Right atrium auricular region (tissue), 2 donors: ENCODE measurements around the gene PPEF2. TPM values are rescaled to one million over a fixed set of nuclear protein-coding genes. Genes with fewer than 3 reads are reported as not detected.

ENCODE experiments used
- DNase-seq: peaks from one replicate; pipeline ENCODE4 v3.0.0-alpha.2; 2019; ENCODE audit warnings: low spot score
- H3K27ac ChIP-seq, 2 donors: fragments of 200-600 bp; sonication (generic); 1 replicate in 1 of 2; 2 replicates in 1 of 2; pipeline ENCODE4 v1.5.1; 2016 to 2019
- H3K27me3 ChIP-seq, 2 donors: fragments of 200-600 bp; sonication (generic); one replicate each; pipeline versions ENCODE4 v1.5.1 to v1.6.0; 2017 to 2019
- H3K36me3 ChIP-seq: fragments of 200-600 bp; sonication (generic); one replicate; pipeline ENCODE4 v1.5.1; 2016
- H3K4me1 ChIP-seq, 2 donors: fragments of 200-600 bp; sonication (generic); one replicate each; pipeline versions ENCODE4 v1.5.1 to v1.6.0; 2017 to 2019
- H3K4me3 ChIP-seq, 2 donors: fragments of 200-600 bp; sonication (generic); 1 replicate in 1 of 2; 2 replicates in 1 of 2; pipeline ENCODE4 v1.5.1; 2017 to 2019; ENCODE audit warnings: mild to moderate bottlenecking in 1 of 2, moderate library complexity in 1 of 2
- H3K9me3 ChIP-seq, 2 donors: fragments of 200-600 bp; sonication (generic); one replicate each; pipeline ENCODE4 v1.5.1; 2019
- CTCF ChIP-seq, 2 donors: fragments of 200-600 bp; sonication (generic); IDR thresholded peaks; one replicate each; pipeline ENCODE4 v1.5.1; 2019; ENCODE audit warnings: antibody characterized with exemption in 2 of 2
- total RNA-seq, 2 donors: library from RNA; depleted of rRNA; stranded (reverse); fragments of >200 nt; gene quantifications; one replicate each; pipeline ENCODE4 v1.1.0, GENCODE V29; 2016

The PPEF2 gene
- total RNA-seq, 2 donors from 2014 or later, result not detected

GRCh38 chr4:75878246-75878756, 24.0 kb downstream of the PPEF2 start:
- no peak overlapping the region for H3K4me3 ChIP-seq
- no peaks in the 10 kb centered on the region for H3K4me1 ChIP-seq
- no peak for DNase-seq
- H3K27me3 ChIP-seq, result no peaks in the 10 kb centered on the region
- no peak for TF ChIP-seq CTCF (IDR thresholded peaks at IDR 0.05)
- no peaks in the 10 kb centered on the region for H3K36me3 ChIP-seq
- no peaks in the 10 kb centered on the region for H3K9me3 ChIP-seq
- H3K27ac ChIP-seq, result no peak overlapping the region

- DNase-seq, result no peak
- Histone ChIP-seq H3K4me3 (no peak overlapping the region), H3K36me3 (no peaks in the 10 kb centered on the region), H3K4me1 (no peaks in the 10 kb centered on the region), H3K27ac (no peak overlapping the region), H3K27me3 (no peaks in the 10 kb centered on the region), H3K9me3 (no peaks in the 10 kb centered on the region)
- no peak for TF ChIP-seq CTCF (IDR thresholded peaks at IDR 0.05)
Measured at GRCh38 chr4:75876218-75876617, 26.0 kb downstream of the PPEF2 start.

GRCh38 chr4:75869100-75869499, 33.2 kb downstream of the PPEF2 start:
- no peak overlapping the region for H3K4me3 ChIP-seq
- no peak for DNase-seq
- H3K36me3 ChIP-seq, result no peaks in the 10 kb centered on the region
- H3K4me1 ChIP-seq, result no peaks in the 10 kb centered on the region
- H3K27ac ChIP-seq, result no peak overlapping the region
- no peaks in the 10 kb centered on the region for H3K27me3 ChIP-seq
- H3K9me3 ChIP-seq, result no peaks in the 10 kb centered on the region
- TF ChIP-seq CTCF (IDR thresholded peaks at IDR 0.05), result no peak

- Histone ChIP-seq H3K27me3 (no peaks in the 10 kb centered on the region), H3K4me1 (no peaks in the 10 kb centered on the region), H3K4me3 (no peak overlapping the region), H3K27ac (no peak overlapping the region), H3K36me3 (no peaks in the 10 kb centered on the region), H3K9me3 (no peaks in the 10 kb centered on the region)
- no peak for TF ChIP-seq CTCF (IDR thresholded peaks at IDR 0.05)
- no peak for DNase-seq
Measured at GRCh38 chr4:75867130-75867529, 35.1 kb downstream of the PPEF2 start.

- H3K4me3 ChIP-seq, result no peak overlapping the region
- no peaks in the 10 kb centered on the region for H3K36me3 ChIP-seq
- no peaks in the 10 kb centered on the region for H3K4me1 ChIP-seq
- no peak overlapping the region for H3K27ac ChIP-seq
- no peaks in the 10 kb centered on the region for H3K27me3 ChIP-seq
- no peak for TF ChIP-seq CTCF (IDR thresholded peaks at IDR 0.05)
- no peak for DNase-seq
- peaks cover 0 to 6% of the 10 kb centered on the region in 2 donors for H3K9me3 ChIP-seq
Measured at GRCh38 chr4:75860606-75861005, 41.6 kb downstream of the PPEF2 start.

GRCh38 chr4:75858721-75859120, 43.5 kb downstream of the PPEF2 start:
- Histone ChIP-seq H3K4me3 (no peak overlapping the region), H3K4me1 (no peaks in the 10 kb centered on the region), H3K9me3 (peaks cover 0 to 6% of the 10 kb centered on the region in 2 donors), H3K27ac (no peak overlapping the region), H3K36me3 (no peaks in the 10 kb centered on the region), H3K27me3 (no peaks in the 10 kb centered on the region)
- DNase-seq, result no peak
- TF ChIP-seq CTCF (IDR thresholded peaks at IDR 0.05), result no peak
